OCI-LY1 (cell line): ENCODE results near the gene TBC1D30.

Experiments used
- H2AFZ ChIP-seq: fragments of 200-600 bp; sonication (generic), shearing (Covaris generic); 2 replicates; pipeline ENCODE4 v1.6.0; 2014; ENCODE audit warnings: antibody characterized with exemption, mild to moderate bottlenecking, low read length
- H3F3A ChIP-seq: fragments of 200-600 bp; sonication (generic), shearing (Covaris generic); 2 replicates; pipeline ENCODE4 v1.6.0; 2014; ENCODE audit warnings: mild to moderate bottlenecking, antibody characterized with exemption, low read length, moderate library complexity; ENCODE audit not compliant: insufficient read depth
- H3K27ac ChIP-seq: fragments of 200-600 bp; sonication (generic); 2 replicates; pipeline ENCODE4 v1.5.1; 2014; ENCODE audit warnings: low read length, mixed run types, mild to moderate bottlenecking, low read depth; ENCODE audit not compliant: poor library complexity, severe bottlenecking
- H3K27me3 ChIP-seq: fragments of 200-600 bp; sonication (generic); 2 replicates; pipeline ENCODE4 v1.6.0; 2014; ENCODE audit warnings: antibody characterized with exemption, mild to moderate bottlenecking, low read length, moderate library complexity; ENCODE audit not compliant: insufficient read depth
- H3K36me3 ChIP-seq: fragments of 200-600 bp; sonication (generic); 2 replicates; pipeline ENCODE4 v1.6.1; 2014; ENCODE audit warnings: mild to moderate bottlenecking, antibody characterized with exemption, low read length, moderate library complexity, mixed read lengths; ENCODE audit not compliant: insufficient read depth
- H3K4me1 ChIP-seq: fragments of 200-600 bp; sonication (generic); 2 replicates; pipeline ENCODE4 v1.5.1; 2014; ENCODE audit warnings: mild to moderate bottlenecking, low read length, moderate library complexity; ENCODE audit not compliant: insufficient read depth, severe bottlenecking
- H3K4me2 ChIP-seq: fragments of 200-600 bp; sonication (generic), shearing (Covaris generic); 2 replicates; pipeline ENCODE4 v1.6.1; 2014; ENCODE audit warnings: low read length
- H3K4me3 ChIP-seq: fragments of 200-600 bp; sonication (generic); 2 replicates; pipeline ENCODE4 v1.5.1; 2014; ENCODE audit warnings: low read length, low read depth, mild to moderate bottlenecking, mixed read lengths; ENCODE audit not compliant: poor library complexity, severe bottlenecking
- H3K79me2 ChIP-seq: fragments of 200-600 bp; shearing (Covaris generic); 2 replicates; pipeline ENCODE4 v1.6.1; 2016; ENCODE audit warnings: mixed run types, low read length, mixed read lengths; ENCODE audit not compliant: insufficient read depth
- H3K9ac ChIP-seq: fragments of 200-600 bp; sonication (generic), shearing (Covaris generic); 2 replicates; pipeline ENCODE4 v1.6.1; 2014; ENCODE audit warnings: mild to moderate bottlenecking, low read length, mixed read lengths
- H3K9me2 ChIP-seq: fragments of 200-600 bp; sonication (generic), shearing (Covaris generic); 2 replicates; pipeline ENCODE4 v1.6.1; 2014; ENCODE audit warnings: low read depth, mild to moderate bottlenecking, low read length, mixed read lengths
- H3K9me3 ChIP-seq: fragments of 200-600 bp; shearing (Covaris generic); 2 replicates; pipeline ENCODE4 v1.6.1; 2014; ENCODE audit warnings: low read length, mixed read lengths
- H4K20me1 ChIP-seq: fragments of 200-600 bp; sonication (generic), shearing (Covaris generic); 2 replicates; pipeline ENCODE4 v1.6.0; 2016; ENCODE audit warnings: mild to moderate bottlenecking, low read length; ENCODE audit not compliant: insufficient read depth
- CTCF ChIP-seq: fragments of 200-600 bp; sonication (generic), shearing (Covaris generic); IDR thresholded peaks from 2 replicates; pipeline ENCODE4 v1.5.1; 2017; ENCODE audit warnings: mild to moderate bottlenecking, antibody characterized with exemption, low read length, moderate library complexity, mixed read lengths
- EZH2 ChIP-seq: fragments of 200-600 bp; sonication (generic), shearing (Covaris generic); IDR thresholded peaks from 2 replicates; pipeline ENCODE4 v1.8.0; 2017; ENCODE audit warnings: borderline replicate concordance, mixed run types, mild to moderate bottlenecking, antibody characterized with exemption, low read length, moderate library complexity, mixed read lengths

Gene TBC1D30

GRCh38 chr12:64922853-64923252, 98.4 kb downstream of the TBC1D30 start:
- no peaks in the 10 kb centered on the region for H3K79me2 ChIP-seq
- no peak overlapping the region for H3K9ac ChIP-seq
- H3K9me3 ChIP-seq: no peaks in the 10 kb centered on the region
- H2AFZ ChIP-seq: no peak overlapping the region
- H3F3A ChIP-seq: no peaks in the 10 kb centered on the region
- no peaks in the 10 kb centered on the region for H4K20me1 ChIP-seq
- no peaks in the 10 kb centered on the region for H3K27me3 ChIP-seq
- H3K4me1 ChIP-seq: no peaks in the 10 kb centered on the region
- no peak overlapping the region for H3K27ac ChIP-seq
- no peak overlapping the region for H3K4me2 ChIP-seq
- H3K4me3 ChIP-seq: no peak overlapping the region
- no peak for TF ChIP-seq CTCF
- TF ChIP-seq EZH2: no peak
- no peaks in the 10 kb centered on the region for H3K36me3 ChIP-seq
- H3K9me2 ChIP-seq: no peaks in the 10 kb centered on the region

GRCh38 chr12:64923536-64923935, 99.1 kb downstream of the TBC1D30 start:
- Histone ChIP-seq H3K27me3 (no peaks in the 10 kb centered on the region), H2AFZ (no peak overlapping the region), H3K79me2 (no peaks in the 10 kb centered on the region), H3K27ac (no peak overlapping the region), H3K4me1 (no peaks in the 10 kb centered on the region), H4K20me1 (no peaks in the 10 kb centered on the region), H3K9me2 (no peaks in the 10 kb centered on the region), H3K36me3 (no peaks in the 10 kb centered on the region), H3K9ac (no peak overlapping the region), H3K9me3 (no peaks in the 10 kb centered on the region), H3K4me2 (no peak overlapping the region), H3F3A (no peaks in the 10 kb centered on the region), H3K4me3 (no peak overlapping the region)
- no peak for TF ChIP-seq EZH2
- no peak for TF ChIP-seq CTCF
